Measurements from ENCODE around the gene ITGAX.
"Not testable (repeated sequence)": the region's sequence is repeated elsewhere in the genome, so short reads cannot be mapped to it uniquely, and the experiment has no call there.

- TF ChIP-seq POLR2AphosphoS5 (IDR thresholded peaks at IDR 0.05; ENCODE audit: low read depth, low read length); CEBPB (IDR thresholded peaks at IDR 0.05; ENCODE audit: low read depth); ATF3 (IDR thresholded peaks at IDR 0.05); RAD21 (IDR thresholded peaks at IDR 0.05; ENCODE audit: low read depth); JUND (IDR thresholded peaks at IDR 0.05); MAX (IDR thresholded peaks at IDR 0.05); EZH2 (IDR thresholded peaks at IDR 0.05); CBX3 (IDR thresholded peaks at IDR 0.05; ENCODE audit: low read depth): not testable (repeated sequence)
- TF ChIP-seq, protein P1, sequence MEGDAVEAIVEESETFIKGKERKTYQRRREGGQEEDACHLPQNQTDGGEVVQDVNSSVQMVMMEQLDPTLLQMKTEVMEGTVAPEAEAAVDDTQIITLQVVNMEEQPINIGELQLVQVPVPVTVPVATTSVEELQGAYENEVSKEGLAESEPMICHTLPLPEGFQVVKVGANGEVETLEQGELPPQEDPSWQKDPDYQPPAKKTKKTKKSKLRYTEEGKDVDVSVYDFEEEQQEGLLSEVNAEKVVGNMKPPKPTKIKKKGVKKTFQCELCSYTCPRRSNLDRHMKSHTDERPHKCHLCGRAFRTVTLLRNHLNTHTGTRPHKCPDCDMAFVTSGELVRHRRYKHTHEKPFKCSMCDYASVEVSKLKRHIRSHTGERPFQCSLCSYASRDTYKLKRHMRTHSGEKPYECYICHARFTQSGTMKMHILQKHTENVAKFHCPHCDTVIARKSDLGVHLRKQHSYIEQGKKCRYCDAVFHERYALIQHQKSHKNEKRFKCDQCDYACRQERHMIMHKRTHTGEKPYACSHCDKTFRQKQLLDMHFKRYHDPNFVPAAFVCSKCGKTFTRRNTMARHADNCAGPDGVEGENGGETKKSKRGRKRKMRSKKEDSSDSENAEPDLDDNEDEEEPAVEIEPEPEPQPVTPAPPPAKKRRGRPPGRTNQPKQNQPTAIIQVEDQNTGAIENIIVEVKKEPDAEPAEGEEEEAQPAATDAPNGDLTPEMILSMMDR (IDR thresholded peaks at IDR 0.05 in 2 of 3, conservative IDR thresholded peaks at IDR 0.05 in 1 of 3; ENCODE audit: borderline replicate concordance in 1 of 3, insufficient read depth in 1 of 3, low read depth in 2 of 3, low read length in 2 of 3), result not testable (repeated sequence)
These were observed 46.6 kb upstream of the ITGAX start for GRCh38 chr16:31308381-31308780.
